ENCODE measurements around the gene WWOX.

Gene WWOX

DNA sequence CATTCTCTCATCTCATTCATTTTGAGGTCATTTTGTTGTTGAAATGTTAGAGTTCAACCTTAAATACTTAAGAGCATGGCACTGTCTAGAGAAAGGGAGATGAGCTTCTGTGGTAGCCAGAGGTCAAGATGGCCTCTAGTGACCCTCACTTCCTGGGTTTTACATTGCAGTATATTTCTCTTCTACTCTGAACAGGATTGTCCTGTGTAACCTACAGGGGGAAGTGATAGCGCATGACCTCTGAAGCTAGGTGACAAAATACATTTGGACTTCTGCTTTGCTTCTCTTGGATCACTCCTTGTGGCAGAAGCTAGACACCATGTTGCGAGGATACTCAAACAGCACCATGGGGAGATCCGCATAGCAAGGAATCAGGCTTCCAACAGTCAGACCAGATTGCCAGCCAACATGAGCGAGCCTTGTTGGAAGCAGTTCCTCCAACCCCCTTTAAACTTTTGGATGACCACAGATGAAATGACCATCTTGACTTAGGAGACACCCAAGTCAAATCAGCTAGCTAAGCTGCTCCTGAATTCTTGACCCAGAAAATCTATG lies 752.7 kb downstream of the WWOX start:
- DNase-seq (ENCODE audit: low read depth in 3 of 3): no peak

DNA sequence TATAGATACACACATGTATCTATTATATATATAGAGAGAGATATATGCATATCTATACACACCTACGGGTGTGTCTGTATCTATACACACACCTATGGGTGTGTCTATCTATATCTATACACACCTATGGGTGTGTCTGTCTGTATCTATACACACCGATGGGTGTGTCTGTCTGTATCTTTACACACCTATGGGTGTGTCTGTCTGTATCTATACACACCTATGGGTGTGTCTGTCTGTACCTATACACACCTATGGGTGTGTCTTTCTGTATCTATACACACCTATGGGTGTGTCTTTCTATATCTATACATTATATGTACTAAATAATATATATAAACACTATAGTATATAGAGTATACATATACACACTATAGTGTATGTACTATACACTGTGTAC lies 762.6 kb downstream of the WWOX start:
- DNase-seq (ENCODE audit: low read depth in 3 of 3): no peak

DNA sequence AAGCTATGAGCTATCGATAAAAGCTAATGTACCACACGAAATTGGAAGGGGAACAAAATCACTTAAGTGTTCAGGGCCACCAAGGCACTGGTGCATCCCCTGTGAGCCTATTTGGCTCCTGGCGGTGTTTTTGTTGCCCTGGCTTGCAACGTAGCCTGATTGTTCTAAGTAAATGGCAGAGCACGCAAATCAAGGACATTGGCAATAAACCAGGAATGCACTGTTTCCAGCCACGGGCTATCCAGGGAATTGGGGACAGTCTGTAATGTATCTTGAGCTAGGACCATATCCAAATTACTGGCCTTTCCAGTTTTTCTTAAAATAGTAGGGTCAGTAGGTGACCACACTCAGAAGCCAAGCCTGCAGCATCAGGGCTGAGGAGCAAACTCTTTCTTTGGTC lies 767.1 kb downstream of the WWOX start:
- DNase-seq (ENCODE audit: low read depth in 3 of 3): no peak

DNA sequence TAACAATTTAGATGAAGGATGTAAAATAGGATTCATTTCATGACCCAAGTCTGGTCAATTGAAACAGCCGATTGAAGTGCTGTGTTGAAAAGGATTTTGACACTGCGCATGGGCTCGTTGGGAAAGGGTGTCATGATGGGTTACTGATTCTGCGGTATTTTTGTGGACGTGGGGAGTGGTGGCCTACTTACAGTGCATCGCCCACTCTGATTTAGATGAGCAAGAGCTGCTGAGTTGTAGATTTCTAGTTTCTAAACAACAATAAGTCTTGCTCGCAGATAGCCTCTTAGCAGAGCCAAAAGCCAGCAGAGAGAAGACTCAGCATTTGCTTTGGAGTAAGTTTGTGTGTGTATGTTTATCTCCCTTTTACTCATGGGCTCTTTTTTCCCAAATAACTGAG lies 770.0 kb downstream of the WWOX start:
- no peak for DNase-seq (ENCODE audit: low read depth in 3 of 3)

DNA sequence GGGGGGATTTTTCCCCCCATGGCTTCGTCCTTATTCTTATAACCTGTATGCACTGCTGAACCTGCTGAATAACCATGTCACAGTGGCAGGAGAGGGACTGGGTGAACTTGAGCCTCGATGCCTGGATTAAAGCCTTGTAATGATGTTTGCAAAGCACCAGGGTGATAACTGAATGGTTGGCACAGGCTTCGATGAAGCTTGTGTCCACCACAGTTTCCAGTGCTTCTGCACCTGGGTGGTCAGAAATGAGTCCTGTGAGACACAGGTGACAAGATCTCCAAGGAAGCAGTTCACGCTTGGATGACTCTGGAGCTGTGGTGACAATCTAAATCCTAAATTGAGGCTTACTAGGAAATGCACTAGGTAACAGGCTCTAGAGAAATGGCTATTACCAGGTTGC lies 771.8 kb downstream of the WWOX start:
- DNase-seq (ENCODE audit: low read depth in 3 of 3): no peak

DNA sequence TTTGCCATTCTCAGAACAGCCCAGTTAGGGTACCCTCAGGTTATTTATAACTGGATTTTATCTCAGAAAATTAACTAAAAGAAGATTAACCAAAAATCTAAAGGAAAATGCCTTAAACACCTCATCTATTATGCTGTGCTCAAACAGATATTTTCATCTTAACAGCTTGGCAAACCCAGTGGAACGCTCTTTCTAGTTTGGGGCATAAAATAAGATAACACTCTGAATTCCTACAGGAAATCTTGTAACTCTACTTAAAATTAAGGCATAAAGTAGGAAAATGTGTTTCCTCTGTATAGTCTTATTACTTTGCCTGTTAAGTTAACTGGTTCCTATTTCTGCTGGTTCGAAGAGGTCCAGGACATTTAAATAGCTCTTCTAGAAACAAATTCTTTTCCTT lies 777.2 kb downstream of the WWOX start:
- DNase-seq (ENCODE audit: low read depth in 3 of 3): no peak

DNA sequence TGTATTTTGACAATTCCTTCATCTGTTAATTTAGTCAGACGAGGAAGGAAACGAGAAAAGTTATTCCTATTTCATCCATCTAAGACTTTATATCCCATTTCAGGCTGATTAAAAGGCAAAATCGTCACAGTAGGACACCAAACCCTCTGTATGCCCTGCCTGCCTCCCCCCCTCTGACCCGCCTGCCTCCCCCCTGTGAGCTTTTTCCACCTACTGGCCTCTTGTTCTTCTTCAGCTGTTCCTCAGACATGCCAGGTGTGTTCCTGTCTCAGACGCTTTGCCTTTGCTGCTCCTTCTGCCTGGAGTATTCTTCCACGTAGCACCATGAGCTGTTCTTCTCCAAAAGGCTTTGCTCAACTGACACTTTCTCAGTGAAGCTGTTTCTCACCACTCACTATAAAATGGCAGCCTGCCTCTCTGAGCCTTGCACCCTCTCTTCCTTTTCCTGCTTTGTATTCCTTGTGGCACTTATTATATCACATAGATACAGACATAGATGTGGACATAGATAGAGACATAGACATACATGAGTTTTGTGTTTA lies 777.7 kb downstream of the WWOX start:
- no peak for DNase-seq (ENCODE audit: low read depth in 3 of 3)

DNA sequence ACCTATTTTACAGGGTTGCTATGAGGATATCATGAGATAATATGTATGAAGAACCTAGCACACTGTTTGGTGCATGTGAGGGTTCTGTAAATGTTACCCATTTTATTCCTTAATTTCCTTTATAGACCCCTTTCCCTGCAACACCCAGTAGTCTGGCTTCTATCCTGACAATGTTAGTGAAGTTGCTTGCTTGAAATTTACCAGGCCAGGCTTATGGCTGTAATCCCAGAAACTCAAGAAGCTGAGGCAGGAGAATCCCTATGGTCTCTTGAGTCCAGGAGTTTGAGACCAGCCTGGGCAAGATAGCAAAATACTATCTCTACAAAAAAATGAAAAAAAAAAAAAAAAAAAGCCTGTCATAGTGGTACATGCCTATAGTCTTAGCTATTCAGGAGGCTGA lies 779.1 kb downstream of the WWOX start:
- no peak for DNase-seq (ENCODE audit: low read depth in 3 of 3)

DNA sequence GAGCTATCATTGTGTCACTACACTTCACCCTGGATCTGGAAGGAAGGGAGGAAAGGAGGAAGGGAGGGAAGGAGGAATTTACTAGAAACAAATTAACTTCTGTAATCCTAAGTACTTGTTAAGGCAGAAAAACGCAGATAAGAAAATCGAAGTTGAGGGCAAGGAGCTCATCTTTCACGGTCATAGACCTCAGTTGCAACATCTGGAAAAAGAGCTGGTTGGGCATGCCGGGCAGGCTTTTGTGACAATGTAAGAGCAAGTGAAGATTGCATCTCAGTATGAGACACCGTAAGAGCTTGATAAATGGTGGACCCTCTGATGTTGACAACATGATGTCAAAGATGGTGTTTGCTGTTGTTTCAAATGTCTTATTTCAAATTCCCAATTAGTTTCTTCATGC lies 779.6 kb downstream of the WWOX start:
- no peak for DNase-seq (ENCODE audit: low read depth in 3 of 3)

DNA sequence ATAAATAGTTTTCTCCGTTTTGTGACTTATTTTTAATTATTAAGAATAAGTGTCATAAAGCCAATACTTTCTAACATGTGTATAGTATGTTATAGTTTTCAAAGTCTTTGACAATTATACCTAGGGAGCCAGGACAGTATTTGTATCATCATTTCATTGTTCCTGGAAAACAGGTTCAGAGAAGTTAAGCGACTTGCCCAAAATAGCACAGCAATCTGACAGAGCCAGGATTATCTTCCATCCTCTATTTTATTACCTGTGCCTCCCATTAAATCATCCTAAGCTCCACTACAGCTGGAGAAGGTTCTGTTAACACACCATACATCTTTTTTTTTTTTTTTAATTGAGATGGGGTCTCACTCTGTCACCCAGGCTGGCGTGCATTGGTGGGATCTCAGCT lies 782.7 kb downstream of the WWOX start:
- no peak for DNase-seq (ENCODE audit: low read depth in 3 of 3)

DNA sequence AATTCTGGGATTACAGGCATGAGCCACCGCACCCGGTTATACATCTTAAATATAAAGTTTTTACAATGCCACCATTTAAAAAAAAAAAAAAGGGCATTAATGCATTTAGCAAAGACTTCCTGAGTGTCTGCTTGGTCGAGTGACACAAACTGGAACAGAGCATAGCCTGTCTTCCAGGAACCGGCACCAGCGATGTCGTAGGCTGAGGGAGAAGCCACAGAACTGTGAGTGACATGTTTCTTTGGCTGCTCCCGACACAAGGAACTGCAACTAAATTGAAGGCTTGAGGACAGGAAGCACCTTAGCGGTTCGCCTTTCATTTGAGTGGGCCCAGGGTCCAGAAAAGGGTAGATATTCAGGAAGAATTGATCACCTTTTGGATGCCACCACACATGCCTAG lies 783.3 kb downstream of the WWOX start:
- no peak for DNase-seq (ENCODE audit: low read depth in 3 of 3)

DNA sequence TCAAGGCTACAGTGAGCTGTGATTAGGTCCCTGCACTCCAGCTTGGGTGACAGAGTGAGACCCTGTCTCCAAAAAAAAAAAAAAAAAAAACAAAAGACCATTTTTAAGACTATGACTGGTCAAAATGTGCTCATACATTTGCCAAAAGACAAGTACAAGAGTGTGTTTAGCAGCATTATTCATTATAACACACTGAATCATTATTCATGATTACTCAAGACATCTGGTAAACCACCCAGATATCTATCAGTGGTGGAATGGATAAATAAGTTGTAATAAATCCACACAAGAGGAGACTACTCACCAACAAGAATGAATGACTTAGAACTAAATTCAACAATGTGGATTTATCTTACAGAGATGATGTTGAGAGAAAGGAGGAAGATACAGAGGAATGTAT lies 784.8 kb downstream of the WWOX start:
- no peak for DNase-seq (ENCODE audit: low read depth in 3 of 3)

DNA sequence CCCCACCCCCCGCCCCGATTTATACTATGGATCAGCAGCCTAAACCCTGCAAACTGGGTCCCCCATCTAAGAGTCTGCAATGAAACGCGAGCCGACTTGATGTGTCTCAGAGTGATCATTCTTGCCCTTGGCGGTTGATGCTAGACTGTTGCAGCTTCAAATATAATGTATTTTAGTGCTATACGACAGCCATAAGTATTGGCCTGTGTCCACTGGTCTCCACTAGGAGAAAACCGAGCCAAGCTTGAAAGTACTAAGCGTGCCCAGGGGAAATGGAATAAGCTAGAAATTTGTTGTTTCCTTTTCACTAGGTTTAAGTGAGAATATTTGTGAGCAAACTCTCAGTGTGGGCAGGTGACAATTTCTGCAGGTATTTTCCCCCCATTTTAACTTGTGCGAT lies 789.9 kb downstream of the WWOX start:
- DNase-seq (ENCODE audit: low read depth in 3 of 3): no peak

DNA sequence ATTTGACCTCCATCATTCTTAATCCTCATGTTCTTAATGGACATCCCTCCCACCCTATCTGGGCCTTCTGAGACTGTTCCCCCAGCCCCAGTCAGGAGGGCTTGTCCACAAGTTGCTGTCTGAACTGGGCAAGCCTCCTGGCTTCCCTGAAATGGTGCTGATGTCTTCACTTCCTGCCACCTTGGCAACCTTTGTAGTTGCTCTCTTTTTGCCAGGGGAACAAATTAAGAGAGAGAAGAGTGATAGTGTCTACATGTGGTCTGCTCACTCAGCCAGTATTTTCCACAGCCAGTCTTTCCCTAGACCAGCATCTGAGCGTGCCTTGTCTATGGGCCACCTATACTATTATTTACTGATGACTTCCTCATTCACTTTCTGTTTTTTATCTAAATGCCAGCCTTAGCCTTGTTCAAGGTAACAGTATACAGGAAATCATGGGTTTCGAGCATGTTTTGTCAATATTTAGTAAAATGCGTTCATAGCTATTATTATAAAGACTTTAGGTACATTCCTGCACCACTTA lies 791.0 kb downstream of the WWOX start:
- no peak for DNase-seq (ENCODE audit: low read depth in 3 of 3)

DNA sequence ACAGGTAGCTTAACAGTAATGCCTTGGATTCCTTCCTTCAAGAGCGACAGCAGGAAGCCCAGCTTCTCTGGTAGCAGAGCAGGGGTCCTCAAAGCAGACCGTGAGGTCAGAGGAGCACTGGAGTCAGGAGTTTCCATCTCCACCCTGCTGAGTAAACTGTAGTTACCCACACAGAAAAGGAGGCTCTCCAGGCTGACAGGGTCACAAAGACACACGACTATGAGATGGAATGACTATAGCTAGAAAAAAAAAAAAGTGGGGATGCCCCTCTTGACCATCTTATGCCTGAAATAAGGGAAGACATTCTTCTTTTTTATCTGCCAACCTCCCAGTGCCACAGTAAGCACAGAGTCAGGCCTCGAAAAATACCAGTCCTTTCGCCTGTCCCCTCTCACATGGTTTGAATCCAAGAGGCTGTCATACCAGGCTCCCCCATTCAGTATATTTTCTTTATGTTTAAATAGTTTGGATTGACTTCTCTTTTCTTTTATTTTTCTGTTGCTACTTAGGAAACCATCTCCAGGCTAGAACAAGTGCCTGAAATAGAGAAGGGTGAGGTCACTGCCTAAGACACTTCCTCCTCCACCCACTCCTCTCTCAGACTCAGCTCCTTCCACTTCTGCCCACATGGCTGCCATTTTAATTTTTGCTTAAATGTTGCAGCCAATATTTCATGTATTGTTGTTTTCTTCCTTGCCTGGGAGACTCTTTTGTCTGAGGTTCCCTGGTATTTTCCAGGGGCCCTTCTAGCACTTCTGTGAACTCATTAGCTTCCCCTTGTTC lies 793.7 kb downstream of the WWOX start:
- DNase-seq (ENCODE audit: low read depth in 3 of 3): no peak

DNA sequence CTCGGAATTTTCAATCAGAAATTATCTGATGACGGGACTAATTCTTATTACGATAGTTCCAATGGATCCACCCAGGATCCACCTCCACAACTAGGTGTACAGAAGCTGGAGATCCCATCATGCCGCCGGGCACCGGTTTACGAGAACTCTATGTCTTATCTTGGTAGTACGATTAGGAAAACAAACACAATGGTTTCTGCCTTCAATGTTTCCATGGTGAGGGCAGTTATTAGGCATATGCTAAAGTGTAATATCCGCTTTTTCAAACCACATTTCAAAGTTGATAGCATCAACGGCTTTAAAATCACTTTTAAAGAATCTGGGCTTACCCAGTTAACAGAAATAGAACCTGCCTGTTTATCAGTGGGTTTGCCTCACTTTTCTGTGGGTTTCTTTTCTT lies 795.4 kb downstream of the WWOX start:
- DNase-seq (ENCODE audit: low read depth in 3 of 3): no peak

DNA sequence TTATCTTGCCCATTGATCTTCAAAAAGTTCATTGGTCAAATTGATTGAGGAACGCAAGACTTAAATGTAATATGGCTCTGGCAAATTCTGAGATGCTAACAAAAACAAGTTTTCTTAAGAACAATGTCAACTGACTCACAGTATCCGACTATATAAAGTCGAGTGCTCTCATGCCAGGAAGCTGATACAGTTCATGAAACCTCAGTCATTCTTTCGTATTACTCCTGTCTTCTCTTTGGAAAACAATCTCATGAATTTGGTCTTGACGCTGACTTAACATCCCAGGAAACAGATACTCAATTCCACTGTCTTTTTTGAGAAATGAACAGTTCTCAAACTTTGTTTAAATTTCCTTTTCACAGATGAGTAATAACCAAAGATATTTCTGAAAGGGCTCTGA lies 796.2 kb downstream of the WWOX start:
- DNase-seq (ENCODE audit: low read depth in 3 of 3): no peak

DNA sequence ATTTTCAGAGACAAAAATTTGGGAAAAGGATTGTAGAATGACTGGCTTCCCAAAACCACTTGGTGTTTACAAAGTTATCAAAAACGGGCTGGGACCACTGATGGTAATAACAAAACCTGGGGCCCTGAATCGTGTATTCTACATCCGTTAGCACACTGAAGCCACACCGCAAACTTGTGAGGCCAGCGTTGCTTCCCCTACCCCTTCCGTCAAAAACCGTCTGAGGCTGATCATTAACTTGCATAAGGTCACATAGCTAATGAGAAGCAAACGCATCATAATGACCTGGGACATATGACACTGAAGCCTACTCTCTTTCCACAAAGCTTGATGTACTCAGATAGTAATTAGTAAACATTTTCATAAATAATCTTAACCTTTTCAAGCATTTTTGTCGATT lies 796.8 kb downstream of the WWOX start:
- no peak for DNase-seq (ENCODE audit: low read depth in 3 of 3)

DNA sequence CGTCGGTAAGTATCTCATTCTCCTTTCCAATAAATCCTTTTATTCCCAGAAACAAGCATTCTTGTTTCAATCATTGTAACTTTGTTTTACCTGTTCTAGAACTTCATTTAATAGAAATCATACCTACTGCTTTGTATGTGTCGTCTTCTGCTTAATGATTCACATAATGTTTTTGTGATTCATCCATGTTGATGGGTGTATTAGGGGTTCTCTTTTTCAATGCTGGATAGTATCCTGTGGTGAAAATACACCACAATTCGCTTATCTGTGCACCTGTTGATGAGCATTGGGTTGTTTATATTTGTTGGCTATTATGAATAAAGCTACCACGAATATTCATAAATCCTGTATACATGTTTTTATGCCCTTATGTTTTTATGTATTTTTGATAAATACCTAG lies 797.8 kb downstream of the WWOX start:
- no peak for DNase-seq (ENCODE audit: low read depth in 3 of 3)

DNA sequence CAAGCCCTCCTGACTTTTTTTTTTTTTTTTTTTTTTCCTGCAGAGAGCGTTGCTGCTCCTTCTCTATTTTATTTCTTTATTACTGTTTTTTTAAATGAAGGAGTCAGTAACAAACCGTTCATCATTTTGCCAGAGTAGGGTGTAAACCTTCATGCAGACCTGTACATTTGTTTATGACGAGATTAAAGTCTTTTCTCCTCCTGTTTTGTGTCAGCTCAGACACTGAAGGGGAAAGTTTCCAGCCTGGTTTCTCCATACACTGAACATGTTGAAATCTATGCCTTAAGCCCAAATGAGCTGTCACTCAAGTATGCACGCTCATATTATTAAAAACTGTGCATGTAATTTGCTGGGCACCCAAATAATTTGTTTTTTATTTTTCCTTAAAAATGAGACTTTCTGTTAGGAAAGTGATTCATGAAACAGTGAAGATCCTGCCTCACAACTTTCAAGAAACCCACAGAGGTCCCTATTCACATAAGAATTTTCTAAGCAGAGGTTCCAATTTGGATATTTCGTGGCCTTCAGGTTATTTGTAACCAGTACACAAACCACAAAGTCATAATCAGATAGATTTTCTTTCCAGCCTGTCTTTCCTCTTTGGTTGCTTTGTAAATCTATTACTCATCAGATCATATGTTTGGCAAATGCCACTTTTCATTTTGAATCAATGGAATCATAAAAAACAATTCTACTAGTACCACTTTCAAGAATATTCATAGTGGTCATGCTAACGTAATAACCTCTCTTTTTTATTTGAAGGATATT lies 800.8 kb downstream of the WWOX start:
- no peak for DNase-seq (ENCODE audit: low read depth in 3 of 3)

DNA sequence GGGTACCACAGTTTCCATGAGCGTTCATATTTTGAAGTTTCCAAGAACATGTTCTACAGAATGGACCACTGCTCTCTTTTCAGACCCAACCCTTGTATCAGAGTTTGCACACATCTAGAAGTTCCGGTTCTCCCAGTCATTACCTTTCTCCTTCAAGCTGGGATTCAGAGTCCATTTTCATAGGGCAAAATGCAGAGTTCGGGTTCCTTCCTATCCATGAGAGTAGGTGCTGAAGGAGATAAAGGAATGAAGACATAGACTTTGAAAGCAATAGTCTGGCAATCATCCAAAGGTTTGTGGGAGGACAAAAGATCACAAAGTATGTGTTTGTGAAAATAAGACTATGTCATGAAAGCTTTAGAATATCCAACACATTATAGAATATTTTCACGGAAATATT lies 801.5 kb downstream of the WWOX start:
- no peak for DNase-seq (ENCODE audit: low read depth in 3 of 3)

DNA sequence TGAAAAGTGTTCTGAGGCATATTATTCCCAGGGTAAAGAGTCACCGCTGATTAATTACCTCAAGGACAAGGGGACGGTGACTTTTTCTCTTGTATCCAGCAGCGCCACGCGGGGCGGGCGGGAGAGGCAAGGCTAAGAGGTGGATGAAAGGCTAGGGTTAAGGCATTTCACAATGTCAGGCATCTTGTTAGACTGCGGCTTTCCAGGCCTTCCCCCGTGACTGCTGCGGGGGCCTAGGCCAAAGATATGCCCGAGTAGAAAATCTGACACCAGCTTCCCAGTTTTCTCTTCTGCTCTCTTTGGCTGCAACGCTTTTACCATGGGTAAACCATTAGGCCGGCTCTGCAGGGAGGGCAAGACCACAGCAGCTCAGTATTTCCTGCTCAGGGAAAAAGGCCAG lies 802.9 kb downstream of the WWOX start:
- DNase-seq (ENCODE audit: low read depth in 3 of 3): no peak

DNA sequence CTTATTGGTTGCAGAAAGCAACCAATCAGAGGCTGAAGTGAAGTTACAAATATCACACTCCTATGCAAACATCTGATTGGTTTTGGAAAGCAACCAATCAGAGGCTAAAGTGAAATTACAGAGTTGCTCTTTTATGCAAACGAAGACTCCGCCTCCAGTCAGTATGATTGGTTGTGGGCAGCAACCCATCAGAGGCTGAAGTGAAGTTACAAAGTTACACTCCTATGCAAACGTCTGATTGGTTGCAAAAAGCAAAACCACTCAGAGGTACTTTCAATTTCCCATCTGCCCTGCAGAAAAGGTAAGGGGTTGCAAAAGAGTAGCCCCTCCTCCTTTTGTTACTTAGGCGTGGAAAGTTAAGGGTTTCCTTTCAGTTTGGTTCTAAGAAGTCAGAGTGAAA lies 803.8 kb downstream of the WWOX start:
- no peak for DNase-seq (ENCODE audit: low read depth in 3 of 3)

Data from stimulated activated CD4-positive, alpha-beta T cell treated with anti-CD3 and anti-CD28 coated beads, TNF-alpha, amount 100 ng/mL, for 48 hours (primary cell).